DND-41 (cell line): ENCODE data around the gene ATP2A2.

Experiments
- ATAC-seq: fragments of 200-7000 bp; cut with Tn5 transposase; 3 replicates; pipeline ENCODE4 v1.9.1; 2021; ENCODE audit warnings: low read depth; ENCODE audit not compliant: insufficient read depth
- DNase-seq: peaks from one replicate; pipeline ENCODE4 v3.0.0-alpha.2; 2020
- H2AFZ ChIP-seq: 2 replicates; pipeline ENCODE4 v1.6.0; 2012; ENCODE audit warnings: low read depth, low read length
- H3K27ac ChIP-seq: 2 replicates; pipeline ENCODE4 v1.5.1; 2012; ENCODE audit warnings: low read length, inconsistent platforms
- H3K27me3 ChIP-seq: fragments of 200-600 bp; sonication (generic); 2 replicates; pipeline ENCODE4 v1.6.0; 2012; ENCODE audit warnings: low read length, mild to moderate bottlenecking, inconsistent platforms; ENCODE audit not compliant: insufficient read depth, poor library complexity
- H3K36me3 ChIP-seq: 2 replicates; pipeline ENCODE4 v1.5.1; 2012; ENCODE audit warnings: low read length, inconsistent platforms; ENCODE audit not compliant: insufficient read depth
- H3K4me1 ChIP-seq: 2 replicates; pipeline ENCODE4 v1.5.1; 2012; ENCODE audit warnings: mild to moderate bottlenecking, low read length; ENCODE audit not compliant: insufficient read depth
- H3K4me2 ChIP-seq: 2 replicates; pipeline ENCODE4 v1.6.0; 2012; ENCODE audit warnings: mild to moderate bottlenecking, moderate library complexity, low read length, inconsistent platforms; ENCODE audit not compliant: insufficient read depth
- H3K4me3 ChIP-seq, 2 experiments: fragments of 200-600 bp in 1 of 2; shearing (Covaris generic) in 1 of 2; 2 replicates each; pipeline ENCODE4 v1.5.1; 2012 to 2016; ENCODE audit warnings: inconsistent platforms in 2 of 2, low read length in 2 of 2, mild to moderate bottlenecking in 2 of 2, low read depth in 1 of 2, moderate library complexity in 1 of 2
- H3K79me2 ChIP-seq: 2 replicates; pipeline ENCODE4 v1.6.0; 2012; ENCODE audit warnings: low read length, inconsistent platforms; ENCODE audit not compliant: insufficient read depth
- H3K9ac ChIP-seq: 2 replicates; pipeline ENCODE4 v1.6.0; 2012; ENCODE audit warnings: low read depth, mild to moderate bottlenecking, inconsistent platforms, low read length, moderate library complexity
- H3K9me3 ChIP-seq: 2 replicates; pipeline ENCODE4 v1.5.1; 2012; ENCODE audit warnings: low read length, moderate library complexity, mild to moderate bottlenecking, inconsistent platforms; ENCODE audit not compliant: insufficient read depth, severe bottlenecking
- H4K20me1 ChIP-seq: 2 replicates; pipeline ENCODE4 v1.6.0; 2012; ENCODE audit warnings: low read length; ENCODE audit not compliant: insufficient read depth
- CTCF ChIP-seq: IDR thresholded peaks from 2 replicates; pipeline ENCODE4 v1.5.1; 2012; ENCODE audit warnings: borderline replicate concordance, low read length, moderate library complexity, mild to moderate bottlenecking; ENCODE audit not compliant: poor library complexity, severe bottlenecking; ENCODE audit errors: extremely low read depth
- EZH2 ChIP-seq: IDR thresholded peaks from 3 replicates; pipeline ENCODE4 v1.6.1; 2012; ENCODE audit warnings: borderline replicate concordance, low read depth, mild to moderate bottlenecking, moderate library complexity, low read length, inconsistent platforms; ENCODE audit not compliant: severe bottlenecking

The ATP2A2 gene

GRCh38 chr12:110320550-110320949 lies 39.5 kb downstream of the ATP2A2 start:
- Histone ChIP-seq H3K9me3 (no peaks in the 10 kb centered on the region), H4K20me1 (peaks cover 40% of the 10 kb centered on the region), H3K4me1 (no peaks in the 10 kb centered on the region), H3K79me2 (peaks cover 86% of the 10 kb centered on the region), H3K27me3 (no peaks in the 10 kb centered on the region), H3K27ac (no peak overlapping the region), H3K36me3 (peaks cover 78% of the 10 kb centered on the region), H3K9ac (no peak overlapping the region), H3K4me3 (no peak overlapping the region), H3K4me2 (no peak overlapping the region), H2AFZ (no peak overlapping the region)
- ATAC-seq (no peak), DNase-seq (no peak)
- no peak for TF ChIP-seq EZH2

- Histone ChIP-seq H3K4me1 (no peaks in the 10 kb centered on the region), H3K4me2 (no peak overlapping the region), H3K9me3 (no peaks in the 10 kb centered on the region), H3K27me3 (no peaks in the 10 kb centered on the region), H3K4me3 (no peak overlapping the region), H3K27ac (no peak overlapping the region), H4K20me1 (peaks cover 13% of the 10 kb centered on the region), H3K36me3 (peaks cover 95% of the 10 kb centered on the region), H2AFZ (no peak overlapping the region), H3K9ac (no peak overlapping the region), H3K79me2 (peaks cover 56% of the 10 kb centered on the region)
- no peak for ATAC-seq
- TF ChIP-seq CTCF = no peak
- no peak for TF ChIP-seq EZH2
- no peak for DNase-seq
Observed at GRCh38 chr12:110329710-110330109, 48.7 kb downstream of the ATP2A2 start.

GRCh38 chr12:110330124-110330523 lies 49.1 kb downstream of the ATP2A2 start:
- H3K79me2 ChIP-seq = peaks cover 56% of the 10 kb centered on the region
- H2AFZ ChIP-seq = no peak overlapping the region
- peaks cover 97% of the 10 kb centered on the region for H3K36me3 ChIP-seq
- no peak overlapping the region for H3K27ac ChIP-seq
- no peak for DNase-seq
- H3K4me3 ChIP-seq = no peak overlapping the region
- no peaks in the 10 kb centered on the region for H3K9me3 ChIP-seq
- no peak overlapping the region for H3K9ac ChIP-seq
- H3K27me3 ChIP-seq = no peaks in the 10 kb centered on the region
- H4K20me1 ChIP-seq = peaks cover 13% of the 10 kb centered on the region
- TF ChIP-seq EZH2 = no peak
- TF ChIP-seq CTCF = no peak
- no peaks in the 10 kb centered on the region for H3K4me1 ChIP-seq
- no peak for ATAC-seq
- no peak overlapping the region for H3K4me2 ChIP-seq

GRCh38 chr12:110330544-110330943 lies 49.5 kb downstream of the ATP2A2 start:
- no peak for DNase-seq
- no peak overlapping the region for H3K27ac ChIP-seq

More at GRCh38 chr12:110330544-110330943, 49.5 kb downstream of the ATP2A2 start:
- no peak for TF ChIP-seq CTCF
- no peak for TF ChIP-seq EZH2
- no peak for ATAC-seq
- no peak overlapping the region for H3K4me3 ChIP-seq
- H3K36me3 ChIP-seq = peaks cover 97% of the 10 kb centered on the region
- H3K9me3 ChIP-seq = no peaks in the 10 kb centered on the region
- peaks cover 13% of the 10 kb centered on the region for H4K20me1 ChIP-seq
- H3K4me2 ChIP-seq = no peak overlapping the region
- no peak overlapping the region for H2AFZ ChIP-seq
- no peaks in the 10 kb centered on the region for H3K4me1 ChIP-seq
- H3K9ac ChIP-seq = no peak overlapping the region
- H3K27me3 ChIP-seq = no peaks in the 10 kb centered on the region
- H3K79me2 ChIP-seq = peaks cover 56% of the 10 kb centered on the region
